ENCODE data around the gene ELMO2. TPM values are rescaled to one million over a fixed set of nuclear protein-coding genes. Genes with fewer than 3 reads are reported as not detected.

ELMO2 gene
- total RNA-seq, 1 experiment from 2014 or later: 45.5 TPM

DNA sequence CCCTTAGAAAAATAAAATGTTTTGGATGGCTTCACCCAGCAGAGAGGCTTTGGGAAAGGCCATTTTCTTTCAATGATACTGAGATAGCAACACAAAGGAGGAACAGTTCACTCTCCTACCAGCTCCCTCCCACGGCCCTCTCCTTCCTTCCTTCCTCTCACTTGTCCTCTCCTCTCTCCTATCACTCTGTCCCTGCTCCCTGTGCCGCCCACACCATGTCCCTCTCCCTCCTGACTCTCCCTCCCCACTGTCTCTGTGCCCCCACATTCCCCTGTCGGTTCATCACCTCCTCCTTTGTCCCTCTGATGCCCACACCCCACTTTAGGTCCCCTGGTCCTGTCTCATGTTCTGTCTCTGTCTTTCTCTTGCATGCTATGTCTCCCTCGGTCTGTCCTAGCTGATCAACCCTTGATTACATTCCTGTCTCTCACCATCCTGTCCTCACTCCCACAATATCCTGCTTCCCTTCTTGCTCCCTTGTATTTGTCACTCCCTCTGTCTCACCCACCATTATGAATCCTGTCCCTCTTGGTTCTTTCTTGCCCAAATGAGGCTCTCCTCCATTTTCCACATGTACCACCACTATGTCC is 30.1 kb downstream of the ELMO2 start:
- DNase-seq (ENCODE audit: low spot score): no peak
- in situ Hi-C loops (cut with HindIII; ENCODE audit: low sequenced_read_pairs): no loop called here

GRCh38 chr20:46375771-46376170 is 30.6 kb downstream of the ELMO2 start:
- in situ Hi-C loops (cut with HindIII; ENCODE audit: low sequenced_read_pairs): no loop called here
- no peak for DNase-seq (ENCODE audit: low spot score)

DNA sequence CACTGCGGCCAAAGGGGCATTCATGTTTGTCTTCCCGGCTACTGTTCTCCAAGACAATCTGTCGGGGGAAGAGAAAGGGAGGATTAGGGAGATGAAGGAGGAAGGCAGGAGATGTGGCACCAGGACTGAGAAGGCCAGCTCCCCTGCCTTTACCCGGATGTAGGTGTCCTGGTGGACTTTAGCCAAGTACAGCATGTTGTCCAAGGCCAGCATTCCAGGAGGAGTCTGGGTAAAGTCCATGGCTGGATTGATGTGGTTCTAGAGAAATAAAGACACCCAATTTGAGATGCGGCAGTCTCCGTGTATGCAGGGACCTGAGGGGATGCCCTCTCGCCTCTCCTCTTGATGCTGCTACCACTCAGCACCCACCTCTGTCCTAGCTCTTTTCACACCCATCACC is 32.0 kb downstream of the ELMO2 start:
- in situ Hi-C loops (cut with HindIII; ENCODE audit: low sequenced_read_pairs): no loop called here
- no peak for DNase-seq (ENCODE audit: low spot score)

GRCh38 chr20:46371656-46372055 is 34.8 kb downstream of the ELMO2 start:
- DNase-seq (ENCODE audit: low spot score): no peak
- in situ Hi-C loops (cut with HindIII; ENCODE audit: low sequenced_read_pairs): no loop called here

DNA sequence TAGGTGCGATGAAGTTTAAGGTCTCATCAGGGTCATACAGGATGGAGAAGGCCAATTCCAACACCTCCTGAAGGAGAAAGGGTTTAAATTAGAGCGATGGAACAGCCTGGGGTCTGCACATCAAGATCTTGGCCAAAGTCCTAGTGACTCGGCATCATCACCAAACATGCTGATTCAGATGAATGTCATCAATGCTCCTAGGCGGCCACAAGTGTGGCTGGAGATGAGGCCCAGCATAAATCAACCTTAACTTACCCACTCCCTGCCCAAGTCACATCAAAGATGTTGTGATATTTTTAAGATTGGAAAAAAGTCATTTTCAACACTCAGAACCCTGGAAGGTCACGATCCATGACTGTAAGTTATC is 37.5 kb downstream of the ELMO2 start:
- in situ Hi-C loops (cut with HindIII; ENCODE audit: low sequenced_read_pairs): no loop called here
- no peak for DNase-seq (ENCODE audit: low spot score)

GRCh38 chr20:46367967-46368901 is 38.2 kb downstream of the ELMO2 start:
- peak; percentile 44 for DNase-seq (ENCODE audit: low spot score)
- in situ Hi-C loops (cut with HindIII; ENCODE audit: low sequenced_read_pairs): no loop called here

- no peak for DNase-seq (ENCODE audit: low spot score)
- in situ Hi-C loops (cut with HindIII; ENCODE audit: low sequenced_read_pairs): no loop called here
These were observed 39.2 kb downstream of the ELMO2 start for GRCh38 chr20:46367234-46367633.

GRCh38 chr20:46366826-46367225 is 39.6 kb downstream of the ELMO2 start:
- in situ Hi-C loops (cut with HindIII; ENCODE audit: low sequenced_read_pairs): no loop called here
- DNase-seq (ENCODE audit: low spot score): no peak

- in situ Hi-C loops (cut with HindIII; ENCODE audit: low sequenced_read_pairs): no loop called here
These were observed 40.8 kb downstream of the ELMO2 start for GRCh38 chr20:46365487-46366220.

DNA sequence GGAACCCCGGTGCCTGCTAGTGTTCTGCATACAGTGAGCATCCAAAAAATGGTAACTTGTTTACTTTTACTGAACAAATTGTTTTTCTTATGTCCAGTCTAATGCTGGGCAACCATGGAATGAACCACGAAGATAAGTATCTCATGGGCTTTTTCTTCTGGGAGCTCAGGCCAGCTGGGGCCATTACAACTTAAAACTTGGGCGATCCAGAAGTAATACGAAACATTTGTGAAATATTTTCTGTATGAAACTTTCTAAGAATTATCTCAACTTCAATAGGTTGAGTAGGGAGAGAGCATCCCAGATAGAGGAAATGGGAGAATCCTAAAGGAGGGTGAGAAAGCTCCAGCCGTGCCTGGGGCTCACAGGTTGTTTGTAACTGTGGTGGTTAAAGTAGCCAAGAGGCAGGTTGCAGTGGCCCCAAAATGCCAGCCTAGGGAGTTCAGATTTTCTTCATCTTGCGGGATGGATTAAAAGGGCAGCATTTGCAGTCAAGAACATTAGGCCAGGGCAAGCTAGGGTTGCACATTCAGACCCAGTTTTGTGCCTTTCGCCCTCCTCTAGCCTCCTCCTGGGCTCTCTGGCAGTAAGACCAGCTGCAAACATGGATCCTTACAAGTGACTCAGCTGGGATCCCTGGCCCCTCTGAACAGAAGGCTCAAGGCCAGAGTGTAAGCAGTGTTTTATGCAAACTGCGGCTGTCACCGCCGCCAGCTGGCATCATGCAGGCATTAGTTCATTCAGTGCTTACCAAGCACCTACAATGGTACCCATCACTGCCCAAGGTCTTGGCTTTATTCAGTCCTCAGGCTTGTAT is 41.5 kb downstream of the ELMO2 start:
- DNase-seq (ENCODE audit: low spot score): peak; percentile 61
- in situ Hi-C loops (cut with HindIII; ENCODE audit: low sequenced_read_pairs): no loop called here

More at GRCh38 chr20:46365487-46366220, 40.8 kb downstream of the ELMO2 start:
- no peak for DNase-seq (ENCODE audit: low spot score)

GRCh38 chr20:46363874-46364669 is 42.3 kb downstream of the ELMO2 start:
- peak; percentile 84 for DNase-seq (ENCODE audit: low spot score)
- in situ Hi-C loops (cut with HindIII; ENCODE audit: low sequenced_read_pairs): no loop called here

- no peak for DNase-seq (ENCODE audit: low spot score)
- in situ Hi-C loops (cut with HindIII; ENCODE audit: low sequenced_read_pairs): no loop called here
These were observed 43.2 kb downstream of the ELMO2 start for GRCh38 chr20:46362921-46363867.

DNA sequence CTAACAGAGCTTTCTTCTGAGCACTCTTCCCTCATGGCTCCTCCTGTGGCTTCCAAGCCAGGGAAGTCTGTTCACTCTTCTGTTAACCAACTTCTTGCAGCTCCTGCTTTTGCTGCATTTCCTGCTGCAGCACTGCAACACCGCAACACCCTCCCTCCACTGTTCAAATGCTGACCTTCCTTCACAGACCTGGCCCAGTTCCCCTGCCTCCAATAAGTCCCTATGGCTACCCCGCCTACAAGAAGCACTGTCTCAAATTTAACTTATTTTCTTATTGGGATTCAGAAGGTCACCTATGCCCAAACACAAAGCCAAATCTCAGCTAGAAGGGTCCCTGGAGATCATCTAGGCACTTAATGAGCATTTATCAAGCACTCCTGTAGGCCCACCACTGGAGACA is 44.6 kb downstream of the ELMO2 start:
- in situ Hi-C loops (cut with HindIII; ENCODE audit: low sequenced_read_pairs): no loop called here
- DNase-seq (ENCODE audit: low spot score): no peak

DNA sequence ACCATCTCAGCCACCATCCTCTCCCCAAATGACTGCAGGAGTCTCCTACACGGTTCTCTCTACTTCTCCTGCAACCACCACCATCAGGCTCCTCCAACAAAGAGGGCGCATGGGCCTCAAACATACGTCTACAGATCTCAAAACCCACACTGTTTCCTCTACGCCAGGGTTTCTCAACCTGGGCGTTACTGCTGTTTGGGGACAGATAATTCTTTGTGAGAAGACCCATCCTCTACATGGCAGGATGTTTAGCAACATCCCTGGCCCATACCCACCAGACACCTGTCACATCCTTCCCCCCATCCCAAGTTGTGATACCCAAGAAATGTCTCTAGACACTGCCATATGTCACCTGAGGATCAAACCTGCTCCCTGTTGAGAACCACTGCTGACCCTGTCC is 45.0 kb downstream of the ELMO2 start:
- in situ Hi-C loops (cut with HindIII; ENCODE audit: low sequenced_read_pairs): no loop called here
- DNase-seq (ENCODE audit: low spot score): no peak

GRCh38 chr20:46359233-46359751 is 47.1 kb downstream of the ELMO2 start:
- in situ Hi-C loops (cut with HindIII; ENCODE audit: low sequenced_read_pairs): no loop called here
- no peak for DNase-seq (ENCODE audit: low spot score)

DNA sequence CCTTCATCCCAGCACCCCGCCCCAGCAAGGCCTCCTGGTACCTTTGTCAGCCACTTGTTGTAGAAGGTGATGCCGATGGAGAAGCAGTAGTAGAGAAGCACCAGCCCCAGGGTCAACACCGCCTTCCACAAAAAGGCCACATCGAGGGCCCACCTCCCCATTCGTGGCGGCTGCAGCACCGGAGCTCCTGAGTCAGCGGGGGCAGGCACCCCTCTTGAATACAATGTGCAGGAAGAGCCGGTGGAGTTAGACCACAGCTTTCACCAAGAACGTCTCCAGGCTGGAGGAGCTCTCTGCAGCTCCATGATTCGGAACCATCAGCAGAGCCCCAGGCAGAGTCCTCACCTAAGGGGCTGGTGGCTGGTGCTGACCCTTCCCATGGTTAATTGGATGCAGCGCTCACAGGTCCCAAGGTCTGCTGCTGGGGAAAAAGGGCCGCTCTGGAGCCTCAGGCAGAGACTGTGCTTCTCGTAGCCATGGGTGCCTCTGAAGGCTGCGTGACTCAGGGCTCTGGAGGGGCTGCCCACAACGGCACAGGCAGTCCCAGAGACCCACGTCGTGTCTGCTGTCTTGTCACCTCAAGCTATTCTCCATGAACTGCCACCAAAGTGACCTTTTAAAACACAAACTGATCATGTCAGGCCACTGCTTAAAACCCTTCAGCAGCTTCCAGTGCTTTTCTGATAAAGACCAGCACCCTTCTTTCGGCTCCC is 47.9 kb downstream of the ELMO2 start:
- no peak for DNase-seq (ENCODE audit: low spot score)
- in situ Hi-C loops (cut with HindIII; ENCODE audit: low sequenced_read_pairs): no loop called here

Data from G401 (cell line).